Omental fat pad (tissue), 4 donors: ENCODE results near the gene GRIK5. TPM values are rescaled to one million over a fixed set of nuclear protein-coding genes. Genes with fewer than 3 reads are reported as not detected.

Source experiments
- ATAC-seq: fragments of 150-250 bp; one replicate; pipeline ENCODE4 v1.9.1; 2016; ENCODE audit warnings: mild to moderate bottlenecking, moderate library complexity; ENCODE audit not compliant: low FRiP score
- DNase-seq: peaks from one replicate; pipeline ENCODE4 v3.0.0-alpha.2; 2019; ENCODE audit warnings: low spot score
- total RNA-seq, 4 donors: library from RNA; depleted of rRNA; stranded (reverse); fragments of >200 nt; gene quantifications; one replicate each; pipeline ENCODE4 v1.1.0, GENCODE V29; 2016
- TF ChIP-seq, protein P1 (sequence below), 3 donors: fragments of 450-650 bp; IDR thresholded peaks; one replicate each; pipeline ENCODE4 v1.5.1; 2016 to 2017; ENCODE audit warnings: antibody characterized with exemption in 3 of 3, mild to moderate bottlenecking in 3 of 3, moderate library complexity in 2 of 3

The GRIK5 gene
- total RNA-seq, 4 donors from 2014 or later, result 0.32 to 2.1 (median 1.6) TPM

DNA sequence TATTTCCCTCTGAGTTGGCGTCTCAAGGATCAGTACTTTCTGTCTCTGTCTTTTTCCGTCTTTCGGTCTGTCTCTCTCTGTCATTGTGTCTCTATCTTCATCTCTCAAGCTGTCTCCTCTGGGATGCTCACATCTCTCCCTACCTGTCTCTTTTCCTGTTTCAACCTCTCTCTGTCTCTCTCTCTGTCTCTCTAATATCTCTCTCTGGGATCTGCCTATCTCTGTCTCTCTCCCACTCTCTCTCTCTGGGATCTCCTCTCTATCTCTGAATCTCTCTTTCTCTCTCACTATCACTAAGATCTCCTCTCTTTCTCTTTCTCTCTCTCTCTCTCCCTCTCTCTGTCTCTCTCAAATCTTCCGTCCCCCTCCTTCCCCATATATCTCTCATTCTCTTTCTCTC is 80.0 kb downstream of the GRIK5 start:
- TF ChIP-seq, protein P1, sequence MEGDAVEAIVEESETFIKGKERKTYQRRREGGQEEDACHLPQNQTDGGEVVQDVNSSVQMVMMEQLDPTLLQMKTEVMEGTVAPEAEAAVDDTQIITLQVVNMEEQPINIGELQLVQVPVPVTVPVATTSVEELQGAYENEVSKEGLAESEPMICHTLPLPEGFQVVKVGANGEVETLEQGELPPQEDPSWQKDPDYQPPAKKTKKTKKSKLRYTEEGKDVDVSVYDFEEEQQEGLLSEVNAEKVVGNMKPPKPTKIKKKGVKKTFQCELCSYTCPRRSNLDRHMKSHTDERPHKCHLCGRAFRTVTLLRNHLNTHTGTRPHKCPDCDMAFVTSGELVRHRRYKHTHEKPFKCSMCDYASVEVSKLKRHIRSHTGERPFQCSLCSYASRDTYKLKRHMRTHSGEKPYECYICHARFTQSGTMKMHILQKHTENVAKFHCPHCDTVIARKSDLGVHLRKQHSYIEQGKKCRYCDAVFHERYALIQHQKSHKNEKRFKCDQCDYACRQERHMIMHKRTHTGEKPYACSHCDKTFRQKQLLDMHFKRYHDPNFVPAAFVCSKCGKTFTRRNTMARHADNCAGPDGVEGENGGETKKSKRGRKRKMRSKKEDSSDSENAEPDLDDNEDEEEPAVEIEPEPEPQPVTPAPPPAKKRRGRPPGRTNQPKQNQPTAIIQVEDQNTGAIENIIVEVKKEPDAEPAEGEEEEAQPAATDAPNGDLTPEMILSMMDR (IDR thresholded peaks at IDR 0.05), result no peak
- ATAC-seq, result no peak

DNA sequence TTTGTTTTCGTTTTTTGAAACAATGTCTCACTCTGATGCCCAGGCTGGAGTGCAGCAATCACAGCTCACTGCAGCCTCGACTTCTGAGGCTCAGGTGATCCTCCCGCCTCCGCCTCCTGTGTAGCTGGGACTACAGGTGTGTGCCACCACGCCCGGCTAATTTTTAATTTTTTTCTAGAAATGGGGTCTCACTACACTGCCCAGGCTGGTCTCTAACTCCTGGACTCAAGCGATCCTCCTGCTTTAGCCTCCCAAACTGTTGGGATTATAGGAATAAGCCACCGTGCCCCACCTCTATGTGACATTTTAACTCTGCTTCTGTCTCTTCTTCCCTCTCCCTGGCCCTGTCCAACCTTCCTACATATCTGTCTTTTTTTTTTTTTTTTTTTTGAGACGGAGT is 81.1 kb downstream of the GRIK5 start:
- ATAC-seq, result no peak
- TF ChIP-seq, protein P1 (IDR thresholded peaks at IDR 0.05), result no peak
- DNase-seq, result no peak

More for the DNA sequence above, 80.0 kb downstream of the GRIK5 start:
- DNase-seq, result no peak

DNA sequence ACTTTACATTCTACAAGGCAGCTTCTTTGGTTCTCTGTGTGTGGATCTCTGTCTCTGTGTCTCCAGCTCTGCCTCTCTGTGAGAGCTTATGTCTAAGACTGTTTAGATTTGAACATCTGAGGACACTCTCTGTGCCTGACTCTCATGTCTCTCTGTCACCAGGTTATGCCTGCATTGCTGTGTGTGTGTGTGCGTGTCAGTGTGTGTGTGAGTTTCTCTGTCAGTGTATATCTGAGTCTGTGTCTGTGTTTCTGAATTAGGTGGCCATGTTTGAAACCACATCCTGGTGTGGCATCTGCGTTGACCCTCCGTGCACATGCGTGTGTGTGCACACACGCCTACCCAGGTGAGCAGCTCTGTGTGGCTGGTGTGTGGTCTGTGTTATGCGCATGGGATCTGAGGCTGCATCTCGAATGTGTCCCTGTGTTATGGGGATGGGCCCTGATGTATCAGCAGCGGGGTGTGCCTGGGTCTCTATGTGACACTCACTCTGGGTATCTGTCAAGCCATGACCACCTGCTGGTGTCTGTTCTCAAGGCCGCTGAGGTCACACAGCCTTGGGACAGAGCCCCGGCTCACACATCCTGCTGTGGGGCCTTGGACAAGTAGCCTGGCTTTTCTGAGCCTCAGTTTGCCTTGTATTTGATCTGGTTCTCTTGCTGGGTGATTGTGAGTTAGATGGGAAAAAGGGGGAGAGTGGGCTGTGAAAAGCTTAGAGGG is 82.7 kb downstream of the GRIK5 start:
- DNase-seq (no peak), ATAC-seq (no peak)
- TF ChIP-seq, protein P1 (IDR thresholded peaks at IDR 0.05), result no peak

DNA sequence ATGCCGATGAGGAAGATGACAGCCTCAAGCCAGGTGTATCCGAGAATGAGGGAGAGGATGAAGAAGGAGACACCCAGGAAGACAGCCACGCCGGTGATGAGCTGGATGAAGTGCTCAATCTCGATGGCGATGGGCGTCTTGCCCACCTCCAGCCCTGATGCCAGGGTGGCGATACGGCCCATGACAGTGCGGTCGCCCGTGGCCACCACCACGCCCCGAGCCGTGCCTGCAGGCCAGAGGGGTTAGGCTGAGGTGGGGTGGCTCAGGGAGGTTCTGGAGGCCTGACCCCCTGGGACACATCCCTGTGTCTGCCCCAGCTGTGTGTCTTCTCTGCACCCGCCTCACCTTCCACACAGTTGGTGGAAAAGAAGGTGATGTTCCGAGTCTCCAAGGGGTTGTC is 85.0 kb downstream of the GRIK5 start:
- TF ChIP-seq, protein P1 (IDR thresholded peaks at IDR 0.05), result no peak
- ATAC-seq (no peak), DNase-seq (no peak)

DNA sequence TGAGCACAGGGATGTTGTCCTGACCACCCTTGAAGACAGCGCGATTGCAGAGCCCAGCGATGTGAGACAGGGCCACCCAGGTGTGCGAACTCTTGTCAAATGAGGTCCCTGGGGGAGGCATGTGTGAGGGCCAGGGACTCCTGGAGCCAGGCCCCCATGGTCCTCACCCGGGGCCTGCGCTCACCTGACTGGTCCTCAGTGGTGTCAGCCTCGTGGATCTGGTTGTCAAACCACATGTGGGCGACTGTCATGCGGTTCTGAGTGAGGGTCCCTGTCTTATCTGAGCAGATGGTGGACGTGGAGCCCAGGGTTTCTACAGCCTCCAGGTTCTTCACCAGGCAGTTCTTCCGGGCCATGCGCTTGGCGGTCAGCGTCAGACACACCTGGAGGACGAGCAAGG is 88.3 kb downstream of the GRIK5 start:
- DNase-seq (no peak), ATAC-seq (no peak)

DNA sequence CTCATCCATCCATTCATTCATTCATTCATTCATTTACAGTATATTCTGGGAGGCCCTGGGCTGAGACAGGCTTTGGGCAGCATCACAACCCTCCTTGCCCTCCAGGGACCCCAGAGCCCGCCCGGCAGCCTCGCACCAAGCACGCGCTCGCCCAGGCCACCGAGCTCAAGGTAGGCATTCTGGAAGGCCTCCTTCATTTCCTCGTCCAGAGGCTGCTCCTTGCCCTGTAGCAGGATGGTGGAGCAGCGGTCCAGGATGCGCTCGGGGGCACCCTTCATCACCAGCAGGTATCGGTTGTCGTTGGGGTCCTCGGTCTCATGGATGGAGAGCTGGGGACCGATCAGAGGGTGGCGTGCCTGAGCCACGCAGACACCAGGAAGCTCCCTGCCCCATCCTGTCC is 91.5 kb downstream of the GRIK5 start:
- no peak for ATAC-seq
- TF ChIP-seq, protein P1 (IDR thresholded peaks at IDR 0.05), result no peak
- DNase-seq, result no peak

More for the DNA sequence above, 88.3 kb downstream of the GRIK5 start:
- TF ChIP-seq, protein P1 (IDR thresholded peaks at IDR 0.05), result no peak

DNA sequence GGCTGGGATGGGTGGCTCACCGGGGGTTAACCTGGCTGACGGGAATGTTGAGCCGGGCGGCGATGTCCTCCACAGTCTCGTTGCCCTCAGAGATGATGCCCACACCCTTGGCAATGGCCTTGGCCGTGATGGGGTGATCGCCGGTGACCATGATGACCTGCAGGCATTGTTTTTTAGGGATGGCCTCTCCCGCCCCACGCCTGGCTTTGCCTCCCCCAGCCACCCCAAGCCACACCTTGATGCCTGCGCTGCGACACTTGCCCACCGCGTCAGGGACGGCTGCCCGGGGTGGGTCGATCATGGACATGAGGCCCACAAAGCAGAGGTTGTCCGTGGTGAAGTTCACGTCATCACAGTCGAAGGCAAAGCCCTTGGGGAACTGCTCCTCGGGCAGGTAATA is 92.1 kb downstream of the GRIK5 start:
- DNase-seq, result no peak
- TF ChIP-seq, protein P1 (IDR thresholded peaks at IDR 0.05), result no peak
- ATAC-seq, result peak; percentile 9
